Measurements from ENCODE around the gene GKN1. TPM values are rescaled to one million over a fixed set of nuclear protein-coding genes. Genes with fewer than 3 reads are reported as not detected.

The GKN1 gene
- total and polyA plus RNA-seq, 4 experiments from 2014 or later: not detected

DNA sequence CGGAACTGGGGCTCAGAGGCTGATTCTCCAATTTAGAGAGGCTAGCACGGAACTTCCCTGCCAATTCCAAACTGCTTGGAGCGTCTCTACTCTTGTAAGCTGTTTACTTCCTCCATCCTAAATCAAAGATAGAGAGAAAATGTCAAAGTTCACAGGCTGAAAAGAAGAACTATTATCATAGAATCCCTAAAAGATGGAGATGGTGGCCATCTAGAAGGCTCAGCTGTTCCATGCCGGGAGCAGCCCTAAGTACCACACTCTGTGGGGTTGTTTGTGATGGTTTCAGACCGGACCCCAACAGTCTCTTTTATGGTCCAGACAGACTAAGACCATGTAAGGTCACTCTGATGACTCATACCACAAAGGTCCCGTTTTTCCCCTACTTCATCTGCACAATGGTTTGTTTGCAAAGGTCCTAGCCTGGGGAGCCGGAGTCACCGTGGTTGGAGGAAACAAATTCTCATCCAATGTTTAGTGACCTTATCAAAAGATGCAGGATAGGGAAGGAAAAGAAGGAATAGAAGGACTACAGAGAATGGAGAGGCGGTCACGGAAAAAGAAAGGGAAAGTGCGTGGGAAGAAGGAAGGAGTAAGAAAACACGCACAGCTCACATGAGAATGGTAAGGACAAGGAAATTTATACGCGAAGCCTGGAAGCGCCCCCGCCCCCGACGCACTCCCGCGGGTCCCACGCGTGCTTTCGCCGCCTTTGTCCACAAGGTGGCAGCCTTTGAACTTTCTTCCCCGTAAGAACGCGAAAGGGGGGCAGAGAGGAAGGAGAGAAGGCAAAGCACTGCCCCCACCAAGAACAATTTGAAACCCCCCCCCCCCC, 38.1 kb downstream of the GKN1 start:
- ChIA-PET POLR2A (ENCODE audit: partially characterized antibody) (no interaction called here), CTCF (ENCODE audit: partially characterized antibody) (interaction anchor here (0.6 to 3.2 kb wide), 5 partner anchors 11 to 40 kb away, joined by 3 to 24 read pairs (median 7); no protein-coding TSS in a partner anchor)
- Mint-ChIP-seq H3K36me3 (no peaks in the 10 kb centered on the region), H3K27ac (peak overlapping the region in 1 of 7 donors; percentile 48), H3K27me3 (peaks cover 35 to 36% of the 10 kb centered on the region in 2 donors), H3K4me1 (peaks cover 11 to 17% (median 16%) of the 10 kb centered on the region in 4 donors), H3K9me3 (no peaks in the 10 kb centered on the region), H3K4me3 (peak overlapping the region; percentile 72 to 92 (median 81))
- Histone ChIP-seq H3K4me1 (ENCODE audit: insufficient read depth, low read length) (peaks cover 11% of the 10 kb centered on the region), H3K27me3 (ENCODE audit: insufficient read depth, low read length) (peaks cover 32% of the 10 kb centered on the region), H3K9me3 (ENCODE audit: control insufficient read depth in 1 of 2, low read length in 2 of 2) (no peaks in the 10 kb centered on the region), H3K27ac (ENCODE audit: low read depth, low read length) (no peak overlapping the region), H3K36me3 (ENCODE audit: insufficient read depth, low read length) (no peaks in the 10 kb centered on the region), H3K4me3 (ENCODE audit: low read length in 2 of 2) (peak overlapping the region; percentile 36 to 54)
- intact Hi-C loops (cut with micrococcal nuclease): loop anchor here (1.0 to 2.0 kb wide), 2 partner anchors 294 to 549 kb away; no protein-coding TSS in a partner anchor
- DNase-seq: peak; percentile 18 to 38 (median 33)

DNA sequence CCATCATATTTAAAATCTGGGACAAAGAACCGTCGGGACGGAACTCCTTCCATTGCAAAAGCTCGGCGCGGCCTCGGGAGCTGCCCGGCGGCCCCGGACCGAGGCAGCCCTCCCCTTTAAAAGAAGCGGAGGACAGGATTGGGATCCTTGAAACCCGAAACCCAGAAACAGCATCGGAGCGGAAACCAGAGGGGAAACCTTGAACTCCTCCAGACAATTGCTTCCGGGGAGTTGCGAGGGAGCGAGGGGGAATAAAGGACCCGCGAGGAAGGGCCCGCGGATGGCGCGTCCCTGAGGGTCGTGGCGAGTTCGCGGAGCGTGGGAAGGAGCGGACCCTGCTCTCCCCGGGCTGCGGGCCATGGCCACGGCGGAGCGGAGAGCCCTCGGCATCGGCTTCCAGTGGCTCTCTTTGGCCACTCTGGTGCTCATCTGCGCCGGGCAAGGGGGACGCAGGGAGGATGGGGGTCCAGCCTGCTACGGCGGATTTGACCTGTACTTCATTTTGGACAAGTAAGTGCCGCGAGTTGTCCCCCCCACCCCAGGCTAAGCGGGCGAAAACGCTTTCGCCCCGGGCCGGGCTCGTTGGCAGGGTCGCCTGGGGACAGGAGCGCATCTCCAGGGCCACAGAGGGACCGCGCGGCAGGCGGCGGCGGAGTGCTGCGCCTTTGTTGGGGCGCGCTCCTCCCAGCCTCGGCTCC, 38.9 kb downstream of the GKN1 start, which contains the start of gene ANTXR1:
Gene ANTXR1 (plus strand): TSS at position 38 of the 698 bp plus-strand sequence. CDS start 321 bp downstream, at position 359.
- CTCF ChIA-PET (ENCODE audit: partially characterized antibody): interaction anchor here (0.6 to 3.2 kb wide), 4 partner anchors 10 to 39 kb away, joined by 7 to 24 read pairs (median 7); no protein-coding TSS in a partner anchor
- Mint-ChIP-seq H3K4me3 (peak within 1 kb of the TSS; percentile 72 to 92 (median 81)), H3K36me3 (no peaks in the 10 kb centered on the region), H3K4me1 (peaks cover 11 to 17% (median 16%) of the 10 kb centered on the region in 4 donors), H3K27me3 (peaks cover 41 to 43% of the 10 kb centered on the region in 2 donors), H3K9me3 (no peaks in the 10 kb centered on the region), H3K27ac (peak within 1 kb of the TSS in 1 of 7 donors; percentile 48)
- peak within 1 kb of the TSS; percentile 36 to 54 for H3K4me3 ChIP-seq (ENCODE audit: low read length in 2 of 2)
- no peaks in the 10 kb centered on the region for H3K36me3 ChIP-seq (ENCODE audit: insufficient read depth, low read length)
- H3K4me1 ChIP-seq (ENCODE audit: insufficient read depth, low read length): peaks cover 11% of the 10 kb centered on the region
- peak in 3 of 5 donors; percentile 6 to 15 (median 11) for DNase-seq
- peaks cover 32% of the 10 kb centered on the region for H3K27me3 ChIP-seq (ENCODE audit: insufficient read depth, low read length)
- intact Hi-C loops (cut with micrococcal nuclease): loop anchor here (1.0 to 2.0 kb wide), 2 partner anchors 294 to 550 kb away; no protein-coding TSS in a partner anchor
- H3K27ac ChIP-seq (ENCODE audit: low read depth, low read length): no peak within 1 kb of the TSS
- no peaks in the 10 kb centered on the region for H3K9me3 ChIP-seq (ENCODE audit: control insufficient read depth in 1 of 2, low read length in 2 of 2)
- POLR2A ChIA-PET (ENCODE audit: partially characterized antibody): no interaction called here

DNA sequence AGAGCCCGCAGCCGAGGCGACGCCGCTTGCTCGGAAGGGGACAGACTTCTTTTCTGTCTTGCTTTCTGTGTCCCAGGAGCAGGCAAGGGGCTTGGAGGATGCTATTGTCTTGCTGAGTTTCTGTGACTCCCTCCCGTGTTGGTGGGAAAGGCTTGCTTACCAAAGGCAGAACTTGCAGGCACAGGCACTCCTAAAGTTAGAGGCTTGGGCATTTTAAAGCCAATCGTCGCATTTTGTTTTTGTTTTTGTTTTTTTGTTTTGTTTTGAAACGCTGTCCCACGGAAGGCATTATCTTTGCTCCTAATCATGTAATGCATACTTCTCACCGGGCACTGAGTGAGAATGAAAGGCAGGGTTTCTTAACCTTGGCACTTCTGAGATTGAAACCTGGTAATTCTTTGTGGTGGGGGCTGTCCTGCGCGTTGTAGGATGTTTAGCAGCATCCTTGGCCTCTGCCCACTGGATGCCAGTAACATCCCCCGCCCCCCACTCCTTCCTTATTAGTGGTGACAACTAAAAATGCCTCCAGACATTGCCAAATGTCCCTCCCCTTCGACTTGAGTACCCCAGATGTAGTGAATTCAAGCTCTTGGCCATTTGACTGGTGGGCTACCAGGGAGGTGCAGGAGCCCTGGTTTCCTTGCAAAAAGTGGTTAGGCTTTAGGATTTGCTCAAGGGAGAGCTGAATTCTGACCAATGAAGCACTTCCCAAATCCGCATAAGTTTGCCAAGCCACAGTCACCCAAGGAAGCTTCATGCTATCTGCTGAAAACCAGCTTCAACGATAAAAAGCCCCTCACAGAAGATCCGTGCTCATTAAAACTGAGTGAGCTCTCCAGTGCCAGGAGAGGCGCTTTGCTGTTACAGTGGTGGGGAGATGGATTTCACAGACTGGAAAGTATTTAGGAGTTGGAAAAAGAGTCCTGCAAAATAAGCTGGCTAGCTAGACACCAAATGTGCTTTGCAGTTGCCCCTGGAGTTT, 39.7 kb downstream of the GKN1 start:
- POLR2A ChIA-PET (ENCODE audit: partially characterized antibody): no interaction called here
- intact Hi-C loops (cut with micrococcal nuclease): loop anchor here (1.0 to 2.0 kb wide), 2 partner anchors 293 to 551 kb away; no protein-coding TSS in a partner anchor
- Mint-ChIP-seq H3K36me3 (no peaks in the 10 kb centered on the region), H3K27me3 (peaks cover 38 to 46% of the 10 kb centered on the region in 2 donors), H3K9me3 (no peaks in the 10 kb centered on the region), H3K27ac (no peak overlapping the region), H3K4me3 (peak overlapping the region; percentile 24 to 92 (median 78)), H3K4me1 (peaks cover 11 to 17% (median 16%) of the 10 kb centered on the region in 4 donors)
- Histone ChIP-seq H3K27ac (ENCODE audit: low read depth, low read length) (no peak overlapping the region), H3K36me3 (ENCODE audit: insufficient read depth, low read length) (no peaks in the 10 kb centered on the region), H3K9me3 (ENCODE audit: control insufficient read depth in 1 of 2, low read length in 2 of 2) (no peaks in the 10 kb centered on the region), H3K27me3 (ENCODE audit: insufficient read depth, low read length) (peaks cover 32% of the 10 kb centered on the region), H3K4me1 (ENCODE audit: insufficient read depth, low read length) (peaks cover 11% of the 10 kb centered on the region), H3K4me3 (ENCODE audit: low read length in 2 of 2) (peak overlapping the region in 1 of 2 donors; percentile 54)
- CTCF ChIA-PET (ENCODE audit: partially characterized antibody): interaction anchor here (0.6 to 1.4 kb wide), 2 partner anchors 12 to 17 kb away, joined by 3 to 4 read pairs; no protein-coding TSS in a partner anchor
- peak in 1 of 5 donors; percentile 16 for DNase-seq

DNA sequence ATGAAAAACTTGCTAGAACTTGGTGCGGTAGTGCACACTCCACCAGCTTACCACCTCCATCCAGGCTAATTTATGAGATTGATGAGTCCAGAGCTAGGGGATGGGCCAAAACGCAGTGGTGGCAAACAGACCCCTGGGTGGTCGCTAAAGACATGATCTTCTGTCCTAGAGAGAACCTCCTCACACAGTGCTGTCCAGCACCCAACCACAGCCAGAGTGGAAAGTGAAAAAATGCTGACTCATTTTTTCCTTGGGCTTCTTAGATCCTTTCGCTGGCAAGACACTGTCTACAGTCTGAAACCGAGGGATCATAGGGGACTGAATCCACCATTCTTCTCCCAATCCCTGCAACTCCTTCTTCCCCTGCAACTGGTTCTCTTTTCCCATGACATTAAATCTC, 42.6 kb downstream of the GKN1 start:
- Histone ChIP-seq H3K4me3 (ENCODE audit: low read length in 2 of 2) (no peak overlapping the region), H3K36me3 (ENCODE audit: insufficient read depth, low read length) (no peaks in the 10 kb centered on the region), H3K9me3 (ENCODE audit: control insufficient read depth in 1 of 2, low read length in 2 of 2) (no peaks in the 10 kb centered on the region), H3K27ac (ENCODE audit: low read depth, low read length) (no peak overlapping the region), H3K27me3 (ENCODE audit: insufficient read depth, low read length) (peaks cover 30% of the 10 kb centered on the region), H3K4me1 (ENCODE audit: insufficient read depth, low read length) (peaks cover 11% of the 10 kb centered on the region)
- intact Hi-C loops (cut with micrococcal nuclease): no loop called here
- DNase-seq: no peak
- H3K36me3 Mint-ChIP-seq: no peaks in the 10 kb centered on the region
- H3K9me3 Mint-ChIP-seq: no peaks in the 10 kb centered on the region
- peaks cover 44 to 45% of the 10 kb centered on the region in 2 donors for H3K27me3 Mint-ChIP-seq
- ChIA-PET POLR2A (ENCODE audit: partially characterized antibody) (no interaction called here), CTCF (ENCODE audit: partially characterized antibody) (no interaction called here)
- no peak overlapping the region for H3K27ac Mint-ChIP-seq
- no peak overlapping the region for H3K4me3 Mint-ChIP-seq
- peaks cover 11 to 17% (median 16%) of the 10 kb centered on the region in 4 donors for H3K4me1 Mint-ChIP-seq

DNA sequence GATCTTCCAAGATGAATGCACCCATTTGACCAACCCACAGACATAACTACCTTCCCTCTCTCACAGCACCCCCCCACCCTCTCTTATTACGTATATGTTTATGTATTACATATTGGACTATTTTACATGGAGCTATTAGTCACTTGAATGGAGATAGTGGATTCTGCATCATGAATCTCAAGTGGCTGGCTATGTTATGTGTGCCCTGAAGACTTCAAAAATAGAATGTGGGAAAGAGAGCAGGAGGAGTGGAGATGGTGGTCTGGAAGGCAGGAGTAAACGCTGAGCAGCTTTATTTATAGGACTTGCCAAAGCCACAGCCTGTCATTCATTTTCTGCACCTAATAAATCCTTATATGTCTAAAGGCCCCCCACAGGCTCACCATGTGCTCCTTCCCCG, 43.4 kb downstream of the GKN1 start:
- Mint-ChIP-seq H3K27ac (no peak overlapping the region), H3K27me3 (peaks cover 39 to 41% of the 10 kb centered on the region in 2 donors), H3K4me3 (no peak overlapping the region), H3K4me1 (peaks cover 7 to 12% (median 11%) of the 10 kb centered on the region in 4 donors), H3K36me3 (no peaks in the 10 kb centered on the region), H3K9me3 (no peaks in the 10 kb centered on the region)
- Histone ChIP-seq H3K27me3 (ENCODE audit: insufficient read depth, low read length) (peaks cover 25% of the 10 kb centered on the region), H3K4me3 (ENCODE audit: low read length in 2 of 2) (no peak overlapping the region), H3K36me3 (ENCODE audit: insufficient read depth, low read length) (no peaks in the 10 kb centered on the region), H3K9me3 (ENCODE audit: control insufficient read depth in 1 of 2, low read length in 2 of 2) (no peaks in the 10 kb centered on the region), H3K4me1 (ENCODE audit: insufficient read depth, low read length) (peaks cover 8% of the 10 kb centered on the region), H3K27ac (ENCODE audit: low read depth, low read length) (no peak overlapping the region)
- ChIA-PET POLR2A (ENCODE audit: partially characterized antibody) (no interaction called here), CTCF (ENCODE audit: partially characterized antibody) (no interaction called here)
- no peak for DNase-seq
- intact Hi-C loops (cut with micrococcal nuclease): no loop called here

DNA sequence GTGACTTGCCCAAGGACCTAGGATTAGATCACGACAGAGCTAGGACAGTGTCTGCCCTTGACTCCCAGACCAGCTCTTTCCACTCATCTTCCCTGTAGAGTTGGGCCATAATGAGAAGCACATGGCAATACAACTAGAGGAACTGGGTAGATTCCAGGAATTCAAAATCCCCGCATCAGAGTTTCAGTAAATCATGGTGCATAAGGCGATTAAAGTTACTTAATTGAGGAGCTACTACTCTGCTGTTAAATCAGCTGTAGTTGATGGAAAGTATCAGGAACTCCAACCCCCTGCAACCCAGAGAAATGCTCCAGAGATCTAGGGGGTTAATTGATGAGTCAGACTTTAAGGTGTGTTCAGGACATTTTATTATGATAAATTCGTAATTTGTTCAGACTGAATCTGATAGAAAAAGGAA, 44.3 kb downstream of the GKN1 start:
- DNase-seq: no peak
- Histone ChIP-seq H3K27me3 (ENCODE audit: insufficient read depth, low read length) (peaks cover 18% of the 10 kb centered on the region), H3K9me3 (ENCODE audit: control insufficient read depth in 1 of 2, low read length in 2 of 2) (no peaks in the 10 kb centered on the region), H3K4me1 (ENCODE audit: insufficient read depth, low read length) (peaks cover 6% of the 10 kb centered on the region), H3K36me3 (ENCODE audit: insufficient read depth, low read length) (no peaks in the 10 kb centered on the region), H3K27ac (ENCODE audit: low read depth, low read length) (no peak overlapping the region), H3K4me3 (ENCODE audit: low read length in 2 of 2) (no peak overlapping the region)
- peaks cover 6 to 8% (median 8%) of the 10 kb centered on the region in 4 donors for H3K4me1 Mint-ChIP-seq
- H3K36me3 Mint-ChIP-seq: no peaks in the 10 kb centered on the region
- intact Hi-C loops (cut with micrococcal nuclease): no loop called here
- CTCF ChIA-PET (ENCODE audit: partially characterized antibody): no interaction called here
- H3K9me3 Mint-ChIP-seq: no peaks in the 10 kb centered on the region
- H3K4me3 Mint-ChIP-seq: no peak overlapping the region
- peaks cover 39 to 41% of the 10 kb centered on the region in 2 donors for H3K27me3 Mint-ChIP-seq
- no peak overlapping the region for H3K27ac Mint-ChIP-seq
- POLR2A ChIA-PET (ENCODE audit: partially characterized antibody): no interaction called here

Data from CD4-positive, alpha-beta memory T cell (primary cell).